GM18526 (cell line): ENCODE data around the gene EIPR1.

Experiments used
- POLR2A ChIP-seq: IDR thresholded peaks from 3 replicates; pipeline ENCODE4 v1.6.1; 2011; ENCODE audit not compliant: insufficient read length; ENCODE audit errors: extremely low read depth

EIPR1 gene

DNA sequence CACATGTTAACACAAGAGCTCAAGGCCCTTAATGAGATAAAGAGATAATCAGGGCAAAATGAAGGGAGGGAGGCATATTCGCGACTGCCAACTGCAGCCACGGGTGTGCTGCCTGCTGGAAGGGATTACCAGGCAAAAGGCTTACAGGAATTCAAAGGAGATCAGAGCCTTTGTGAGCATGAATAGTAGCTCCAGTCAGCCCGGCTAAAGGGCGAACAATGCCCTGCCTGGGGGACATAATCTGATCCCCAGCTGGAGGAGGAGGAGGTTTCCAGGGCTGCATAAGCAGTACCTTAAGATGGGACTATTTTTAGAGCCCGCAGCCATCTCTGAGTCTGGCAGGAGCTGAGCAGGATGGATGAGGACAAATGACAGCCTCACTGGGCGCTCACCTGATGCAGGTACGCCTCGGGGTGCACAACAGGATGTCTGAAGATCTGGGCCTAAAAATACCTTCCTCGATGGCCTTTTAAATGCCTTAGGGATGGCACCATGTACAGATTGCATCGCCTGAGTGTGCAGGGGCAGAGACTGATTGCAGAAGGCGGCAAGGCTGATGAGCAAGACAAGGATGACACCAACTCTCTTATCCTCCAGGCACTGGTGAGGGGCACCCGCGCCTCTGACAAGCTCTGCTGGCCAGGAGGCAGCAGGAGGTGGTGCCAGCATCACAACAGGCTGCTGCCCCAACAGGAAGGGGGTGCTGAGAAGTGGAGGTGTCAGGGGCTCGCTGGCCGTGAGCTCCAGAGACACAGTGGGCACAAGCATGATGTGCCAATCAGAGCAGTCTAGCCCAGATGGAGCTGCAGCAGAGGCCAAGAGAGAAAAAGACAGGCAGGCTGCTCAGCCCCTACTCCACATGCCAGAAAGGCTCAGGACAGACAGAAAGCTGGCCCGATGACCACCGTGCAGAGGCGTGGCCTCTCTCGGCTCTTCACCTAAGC lies 111.4 kb downstream of the EIPR1 start:
- no peak for TF ChIP-seq POLR2A

DNA sequence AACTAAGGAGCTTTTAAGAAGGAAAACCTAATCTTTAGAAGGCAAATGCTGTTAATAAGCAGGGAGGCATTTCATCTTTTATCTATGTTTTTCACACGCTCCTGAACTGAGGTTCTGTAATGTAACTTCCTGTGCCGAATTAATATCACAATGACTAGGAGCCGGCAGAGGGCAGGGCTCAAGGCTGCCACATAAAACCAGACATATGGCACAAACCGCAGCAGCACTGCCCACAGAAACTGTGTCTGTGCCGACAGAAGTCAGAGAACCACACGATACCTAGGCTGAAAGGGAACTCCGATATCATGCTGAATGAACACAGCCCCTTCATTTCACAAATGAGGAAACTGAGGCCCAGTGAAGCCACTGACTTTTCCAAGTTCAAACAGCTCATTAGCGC lies 112.1 kb downstream of the EIPR1 start:
- no peak for TF ChIP-seq POLR2A

DNA sequence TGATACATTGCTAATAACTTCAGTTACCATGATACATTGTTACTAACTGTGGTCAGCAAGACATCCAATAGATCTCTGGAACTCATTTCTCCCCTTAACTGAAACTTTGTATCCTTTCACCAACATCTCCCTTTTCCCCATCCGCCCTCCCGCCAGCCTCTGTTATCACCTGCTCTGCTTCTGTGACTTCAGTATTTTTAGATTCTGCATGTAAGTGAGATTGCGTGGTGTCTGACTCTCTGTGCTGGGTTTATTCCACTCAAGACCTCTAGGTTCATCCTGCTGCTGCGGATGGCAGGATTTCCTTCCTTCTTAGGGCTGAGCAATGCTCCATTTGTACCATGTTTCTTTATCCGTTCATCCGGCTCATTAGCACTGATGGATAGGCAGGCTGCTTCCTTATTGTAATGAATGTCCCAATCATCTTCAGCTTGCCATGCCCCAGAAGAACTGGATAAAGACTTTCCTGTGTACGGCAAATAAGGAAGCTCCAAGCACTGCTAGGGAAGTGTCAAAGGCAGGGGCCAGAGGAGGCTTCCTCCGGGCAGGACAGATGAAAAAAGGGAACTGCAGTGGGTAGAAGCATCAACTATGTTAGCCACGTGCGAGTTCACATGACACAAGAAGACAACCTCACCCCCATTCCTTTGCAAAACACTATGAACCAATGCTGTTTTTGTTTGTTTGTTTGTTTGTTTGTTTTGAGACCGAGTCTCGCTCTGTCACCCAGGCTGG lies 113.4 kb downstream of the EIPR1 start:
- TF ChIP-seq POLR2A, result no peak

- no peak for TF ChIP-seq POLR2A
These were observed 114.1 kb downstream of the EIPR1 start for GRCh38 chr2:3263487-3263886.

DNA sequence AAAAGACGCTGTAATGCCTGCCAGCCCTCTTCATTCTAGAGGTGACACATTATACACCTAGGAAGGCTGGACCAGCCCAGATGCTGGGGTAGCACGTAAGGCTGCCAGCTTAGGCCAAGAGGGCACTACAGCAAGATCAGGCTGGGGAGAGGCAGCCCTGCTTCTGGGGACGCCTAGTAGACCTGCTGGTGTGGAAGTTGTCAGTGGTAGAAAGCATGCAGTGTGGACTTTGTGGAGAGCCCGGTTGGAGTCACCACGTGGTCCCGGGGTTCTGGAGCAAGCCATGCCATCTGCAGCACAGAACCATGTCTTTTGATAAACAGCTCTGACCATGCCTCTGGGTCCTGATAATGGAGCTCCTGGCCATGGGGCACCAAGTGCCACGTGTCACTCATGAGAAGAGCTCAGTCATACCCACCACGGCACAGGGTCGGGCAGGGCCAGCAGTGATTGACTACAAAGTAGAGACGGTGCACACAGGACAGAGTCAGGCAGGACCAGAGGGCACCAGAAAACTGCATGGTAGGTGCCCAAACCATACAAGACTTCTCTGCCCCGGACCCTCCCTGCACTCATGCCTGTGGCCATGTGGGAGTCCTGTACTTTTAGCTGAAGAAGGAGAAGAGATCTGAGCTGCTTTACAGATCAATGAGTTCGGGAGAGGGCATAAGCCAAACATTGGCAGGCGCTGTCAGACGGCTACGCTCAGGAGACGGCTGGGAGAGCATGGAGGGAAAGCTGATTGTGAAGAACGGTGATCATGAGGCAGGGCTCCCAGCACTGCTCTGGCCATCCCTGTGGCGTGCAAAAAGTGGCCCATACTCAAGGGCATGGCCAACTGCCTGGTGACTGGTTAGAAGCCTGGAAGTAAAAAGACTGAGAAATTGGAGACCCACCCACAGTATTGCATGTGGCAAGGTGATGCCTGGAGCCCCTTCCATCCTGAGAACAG lies 114.9 kb downstream of the EIPR1 start:
- no peak for TF ChIP-seq POLR2A

DNA sequence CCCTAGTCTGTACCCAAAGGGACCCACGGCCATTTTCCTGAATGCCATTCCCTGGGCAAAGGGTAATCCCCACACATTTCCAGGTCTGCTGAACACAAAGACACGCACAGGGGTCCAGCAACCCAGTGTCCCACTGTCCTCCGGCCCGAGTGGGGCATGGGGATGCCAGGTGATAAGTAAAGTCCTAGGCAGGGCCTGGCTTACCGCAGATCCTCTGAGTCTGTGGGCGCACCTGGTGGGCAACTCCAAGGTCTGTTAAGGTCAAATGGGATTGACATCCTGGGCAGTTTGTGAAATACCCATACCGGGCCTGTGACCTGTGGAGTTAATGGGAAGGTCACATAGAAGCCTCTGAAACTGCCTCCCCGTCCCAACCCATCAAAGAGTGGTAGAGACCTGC lies 116.1 kb downstream of the EIPR1 start:
- no peak for TF ChIP-seq POLR2A

GRCh38 chr2:3260959-3261358 lies 116.7 kb downstream of the EIPR1 start:
- TF ChIP-seq POLR2A, result no peak

DNA sequence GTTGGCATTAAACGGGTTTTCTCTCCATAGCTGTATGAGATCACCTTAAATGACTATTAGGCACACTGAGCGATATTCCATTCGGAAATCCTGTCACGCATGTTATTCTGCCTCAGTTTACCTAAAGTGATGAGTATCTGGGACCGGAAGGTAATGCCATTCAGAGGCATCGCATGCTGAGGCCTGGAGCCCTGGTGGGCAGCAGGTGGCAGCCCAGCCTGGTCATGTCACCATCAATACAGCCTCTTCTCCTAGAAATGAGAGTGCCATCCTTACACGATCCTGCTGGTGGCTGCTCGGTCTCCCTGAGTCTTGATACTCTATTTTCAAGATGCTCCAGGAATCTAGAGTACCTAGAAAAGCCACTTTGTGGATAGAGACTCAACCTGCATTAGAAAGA lies 119.8 kb downstream of the EIPR1 start:
- no peak for TF ChIP-seq POLR2A

- no peak for TF ChIP-seq POLR2A
These were observed 120.5 kb downstream of the EIPR1 start for GRCh38 chr2:3257166-3257565.

- no peak for TF ChIP-seq POLR2A
These were observed 121.0 kb downstream of the EIPR1 start for GRCh38 chr2:3256605-3257004.

- TF ChIP-seq POLR2A, result no peak
These were observed 121.5 kb downstream of the EIPR1 start for GRCh38 chr2:3256157-3256556.

GRCh38 chr2:3254442-3254941 lies 123.1 kb downstream of the EIPR1 start:
- TF ChIP-seq POLR2A, result no peak

GRCh38 chr2:3253913-3254441 lies 123.6 kb downstream of the EIPR1 start:
- TF ChIP-seq POLR2A, result no peak

GRCh38 chr2:3251946-3252345 lies 125.7 kb downstream of the EIPR1 start:
- no peak for TF ChIP-seq POLR2A
